DMS 273 (cell line): Measurements from ENCODE around the gene STBD1.
"Not testable (repeated sequence)": the region's sequence is repeated elsewhere in the genome, so short reads cannot be mapped to it uniquely, and the experiment has no call there.

ENCODE experiments used
- DNase-seq: peaks from one replicate; lab custom pipeline; 2025; ENCODE audit not compliant: unreplicated experiment; lab: John Stamatoyannopoulos, UW

STBD1 gene

DNA sequence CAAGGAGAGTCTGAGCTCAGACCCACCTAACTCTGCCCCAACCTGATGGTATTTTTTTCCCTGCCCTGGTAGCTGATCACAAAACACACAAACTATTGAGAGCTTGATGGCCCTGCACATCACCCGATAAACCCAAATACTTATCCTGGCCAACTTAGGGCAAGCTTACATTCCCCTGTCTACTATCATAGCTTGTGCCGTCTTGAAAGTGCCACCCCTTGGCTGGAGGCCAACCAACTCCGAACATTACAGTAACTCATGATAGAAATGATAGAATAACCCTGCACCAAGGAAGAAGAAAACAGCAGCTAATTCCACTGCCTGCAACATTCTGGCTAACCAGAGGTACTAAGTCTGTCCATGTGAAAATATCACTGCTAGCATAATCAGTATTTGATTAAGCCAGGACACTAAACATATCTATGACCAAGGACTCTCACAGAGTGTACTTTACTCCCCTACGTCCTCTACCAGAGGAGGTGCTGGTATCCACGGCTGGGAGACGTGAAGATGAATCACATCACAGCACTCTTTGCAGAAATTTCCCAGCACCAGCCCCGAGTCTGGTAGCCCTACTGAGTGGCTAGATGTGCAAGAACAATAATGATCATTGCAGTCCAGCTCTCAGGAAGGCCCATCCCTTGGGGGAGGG is 8.9 kb downstream of the STBD1 start:
- DNase-seq, result no peak

DNA sequence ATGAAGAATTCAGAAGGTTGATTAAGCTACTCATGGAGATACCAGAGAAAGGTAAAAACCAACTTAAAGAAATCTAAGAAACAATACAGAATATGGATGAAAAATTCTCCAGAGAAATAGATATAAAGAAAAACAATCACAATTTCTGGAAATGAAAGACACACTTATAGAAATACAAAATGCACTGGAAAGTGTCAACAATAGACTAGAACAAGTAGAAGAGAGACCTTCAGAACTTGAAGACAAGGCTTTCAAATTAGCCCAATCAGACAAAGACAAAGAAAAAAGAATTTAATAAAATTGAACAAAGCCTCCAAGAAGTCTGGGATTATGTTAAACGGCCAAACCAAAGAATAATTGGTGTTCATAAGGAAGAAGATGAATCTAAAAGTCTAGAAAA is 9.6 kb downstream of the STBD1 start:
- no peak for DNase-seq

DNA sequence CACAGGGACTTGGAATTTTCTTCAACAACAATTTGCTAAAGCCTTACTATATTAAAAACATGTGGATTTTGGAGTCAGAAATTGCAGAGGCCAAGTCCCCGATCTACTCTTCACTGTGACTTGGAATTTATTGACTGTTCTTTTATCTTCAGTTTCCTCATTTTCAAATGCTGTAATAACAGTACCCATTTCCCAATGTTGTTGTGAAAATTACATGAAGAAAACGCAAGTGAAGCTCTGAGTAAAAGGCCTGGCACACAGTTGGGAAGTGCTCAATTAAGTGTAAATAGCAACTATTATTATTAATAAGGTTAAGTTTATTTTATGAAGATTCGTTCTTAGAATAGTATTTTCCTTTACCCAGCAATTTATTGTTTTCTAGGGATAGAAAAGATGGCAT is 15.7 kb downstream of the STBD1 start:
- no peak for DNase-seq

DNA sequence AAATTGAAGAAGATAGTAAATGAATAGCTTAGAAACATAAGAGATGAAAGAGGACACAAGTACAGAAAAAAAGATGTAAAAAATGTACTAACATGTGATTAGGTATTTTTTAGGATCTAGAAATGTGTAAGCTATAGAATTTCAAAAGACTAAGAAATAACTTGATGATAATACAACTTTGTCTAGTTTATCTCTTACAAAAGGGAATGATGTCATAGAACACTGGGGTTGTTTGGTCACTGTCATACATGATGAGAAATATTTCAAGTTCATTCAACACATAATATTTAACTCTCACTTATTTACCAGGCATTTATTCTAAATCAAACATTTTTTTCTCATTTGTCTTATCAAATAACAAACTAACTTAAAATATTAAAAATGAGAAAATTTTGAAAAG is 18.5 kb downstream of the STBD1 start:
- no peak for DNase-seq

DNA sequence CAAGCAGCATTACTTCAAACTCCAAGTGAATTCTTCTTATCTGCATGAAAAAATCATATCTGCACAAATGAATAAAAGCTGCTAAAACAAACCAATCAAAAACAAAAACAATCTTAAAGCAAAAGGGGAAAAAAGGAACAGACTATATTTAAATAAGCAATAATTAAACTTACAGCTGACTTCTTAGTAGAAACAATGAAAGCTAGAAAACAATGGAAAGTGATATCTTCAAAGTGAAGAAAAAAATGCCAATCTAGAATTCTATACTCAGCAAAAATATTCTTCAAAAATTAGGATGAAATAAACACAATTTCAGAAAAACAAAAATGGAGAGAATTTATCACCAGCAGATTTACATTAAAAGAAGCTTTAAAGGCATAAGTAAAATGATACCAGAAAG is 20.0 kb downstream of the STBD1 start:
- no peak for DNase-seq

DNA sequence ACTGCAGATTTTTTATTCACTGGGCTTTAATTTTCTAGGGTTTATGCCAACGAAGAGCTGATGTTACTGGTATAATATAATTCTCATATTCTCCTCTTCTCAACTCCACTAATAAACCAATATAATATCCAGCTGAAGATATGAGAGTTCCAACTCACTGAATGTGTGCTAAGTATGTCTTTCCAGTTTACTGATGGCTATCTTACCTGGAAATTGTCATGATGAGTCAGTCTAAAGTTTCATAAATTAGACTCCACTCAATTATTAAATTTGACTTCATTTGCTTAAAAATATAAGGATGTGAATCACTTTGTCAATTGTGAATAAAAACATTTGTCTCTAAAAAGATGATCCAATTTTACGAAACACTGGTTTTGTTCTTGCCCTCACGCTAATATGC is 28.4 kb downstream of the STBD1 start:
- no peak for DNase-seq

DNA sequence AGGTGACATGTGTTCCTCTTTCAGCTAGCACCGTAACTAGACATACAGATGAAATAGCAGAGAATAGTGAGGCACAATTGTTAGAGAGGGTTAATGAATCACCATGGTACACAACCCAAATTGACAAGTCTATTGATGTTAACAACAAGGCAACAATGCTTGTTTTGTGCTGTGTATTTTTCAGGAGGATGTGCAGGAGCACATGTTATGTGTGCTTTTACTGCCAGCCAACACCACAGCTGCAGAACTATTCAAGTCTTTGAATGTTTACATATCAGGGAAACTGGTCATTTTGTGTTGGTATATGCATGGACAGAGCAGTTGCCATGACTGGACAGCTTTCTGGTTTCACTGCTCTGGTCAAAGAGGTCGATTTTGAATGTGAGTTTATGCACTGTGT is 32.8 kb downstream of the STBD1 start:
- DNase-seq, result no peak

DNA sequence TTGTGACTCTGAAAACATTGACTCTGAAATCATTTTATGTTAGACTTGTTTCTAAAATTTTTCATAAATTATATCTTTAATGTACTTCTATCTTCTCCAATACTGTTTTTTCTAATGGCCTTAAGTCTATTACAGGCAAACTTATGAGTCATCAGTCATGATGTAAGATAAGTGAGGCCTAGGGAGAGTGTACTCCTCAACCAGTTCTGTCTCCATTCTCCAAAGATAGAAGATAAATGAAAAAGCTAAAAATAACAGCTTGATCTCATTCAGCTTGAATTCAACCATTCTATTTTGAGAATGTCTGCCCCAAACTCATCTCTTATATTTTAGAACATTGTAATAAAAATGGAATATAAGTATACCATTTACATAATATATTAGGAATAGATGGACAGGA is 34.5 kb downstream of the STBD1 start:
- no peak for DNase-seq

DNA sequence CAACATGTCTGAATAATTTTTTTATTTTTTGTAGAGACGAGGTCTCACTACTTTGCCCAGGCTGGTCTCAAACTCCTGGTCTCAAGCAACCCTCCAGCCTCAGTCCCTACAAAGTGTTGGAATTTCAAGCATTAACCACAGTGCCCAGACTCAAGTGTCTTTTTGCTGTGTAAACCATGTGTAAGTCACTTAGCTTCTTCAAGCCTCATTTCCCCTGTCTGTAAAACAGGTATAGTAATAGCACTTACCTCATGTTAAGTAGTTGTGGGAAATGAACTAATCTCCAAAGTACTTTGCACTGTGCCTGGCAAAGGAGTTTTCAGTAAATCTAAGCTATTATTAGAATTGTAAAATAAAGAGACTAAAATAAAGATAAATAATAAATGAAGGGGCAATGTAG is 35.7 kb downstream of the STBD1 start:
- DNase-seq, result no peak

DNA sequence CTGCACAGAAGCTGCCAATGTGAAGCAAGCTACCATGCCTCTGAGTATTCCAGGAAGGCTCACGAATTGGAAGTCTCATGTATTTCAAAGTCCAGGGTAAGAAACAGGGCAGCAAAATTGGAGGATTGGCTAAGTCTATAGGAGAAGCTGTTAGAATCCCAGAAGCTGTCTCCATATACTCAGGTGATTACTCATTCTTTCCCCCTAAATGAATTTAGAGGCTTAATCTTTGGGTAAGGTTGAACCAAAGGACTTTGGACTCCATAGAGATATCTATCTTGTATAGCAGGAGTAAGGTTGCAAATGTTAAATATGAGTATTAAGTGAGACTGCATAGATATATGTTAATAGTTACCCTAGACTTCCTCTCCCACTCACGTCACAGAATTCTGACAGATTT is 36.3 kb downstream of the STBD1 start:
- no peak for DNase-seq

DNA sequence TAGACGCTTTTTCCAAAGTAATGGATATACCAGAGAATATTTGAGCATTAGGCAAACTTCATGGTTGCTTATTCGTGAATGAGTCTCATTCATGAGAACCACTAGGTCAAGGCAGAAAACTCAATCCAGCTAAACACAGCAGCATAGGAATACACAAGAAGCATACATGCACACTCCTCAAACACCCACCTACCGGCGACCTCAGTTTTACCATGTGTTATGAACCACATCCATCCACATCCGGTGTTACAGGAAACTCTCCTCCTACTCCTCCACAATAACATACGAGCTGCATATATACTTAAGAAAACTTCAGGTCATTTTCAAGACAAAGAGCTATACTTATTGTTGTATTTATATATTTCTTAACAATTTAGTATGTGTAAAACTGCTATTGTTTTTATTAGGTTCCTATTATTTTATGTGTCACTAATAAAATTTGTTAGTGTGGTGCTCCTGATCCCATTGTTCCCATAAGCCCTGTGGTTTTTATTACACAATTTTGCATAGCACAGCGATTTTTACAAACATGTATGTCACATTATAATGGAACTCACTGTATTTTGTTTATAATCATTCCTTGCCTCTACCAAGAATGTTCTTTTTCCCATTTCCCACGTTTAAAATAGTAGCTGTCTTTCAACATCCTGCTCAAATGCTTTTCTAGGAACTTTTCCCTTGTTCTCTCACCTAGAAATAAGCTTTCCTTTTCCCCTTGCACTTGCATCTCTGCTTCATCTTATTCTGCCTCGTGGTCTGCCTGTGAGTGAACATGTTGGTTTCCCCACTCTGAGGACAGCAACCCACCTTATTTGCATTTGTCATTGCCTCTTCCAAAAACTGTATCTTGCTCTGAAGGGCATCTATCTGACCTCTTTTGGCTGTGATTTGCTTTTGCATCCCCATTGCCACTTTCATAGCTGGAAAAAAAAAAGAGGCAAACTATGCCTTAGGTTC is 48.3 kb downstream of the STBD1 start:
- DNase-seq, result no peak

DNA sequence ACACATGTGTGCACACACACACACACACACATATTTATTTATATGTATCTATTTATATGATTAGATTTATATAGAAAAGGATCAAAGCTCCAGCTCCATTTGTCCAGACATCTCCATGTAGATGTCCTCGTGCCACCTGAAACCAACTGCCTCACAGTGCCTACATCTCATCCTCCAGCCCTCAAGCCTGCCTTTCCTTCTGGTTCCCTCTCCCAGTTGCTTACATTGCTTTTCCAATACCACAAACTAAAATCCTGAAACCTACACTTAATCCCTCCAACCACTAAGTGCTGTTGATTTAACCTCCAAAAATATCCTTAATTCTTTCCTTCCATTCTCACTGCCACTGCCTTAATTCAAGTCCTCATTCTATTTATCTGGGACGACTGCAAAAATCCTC is 51.4 kb downstream of the STBD1 start:
- DNase-seq, result no peak

DNA sequence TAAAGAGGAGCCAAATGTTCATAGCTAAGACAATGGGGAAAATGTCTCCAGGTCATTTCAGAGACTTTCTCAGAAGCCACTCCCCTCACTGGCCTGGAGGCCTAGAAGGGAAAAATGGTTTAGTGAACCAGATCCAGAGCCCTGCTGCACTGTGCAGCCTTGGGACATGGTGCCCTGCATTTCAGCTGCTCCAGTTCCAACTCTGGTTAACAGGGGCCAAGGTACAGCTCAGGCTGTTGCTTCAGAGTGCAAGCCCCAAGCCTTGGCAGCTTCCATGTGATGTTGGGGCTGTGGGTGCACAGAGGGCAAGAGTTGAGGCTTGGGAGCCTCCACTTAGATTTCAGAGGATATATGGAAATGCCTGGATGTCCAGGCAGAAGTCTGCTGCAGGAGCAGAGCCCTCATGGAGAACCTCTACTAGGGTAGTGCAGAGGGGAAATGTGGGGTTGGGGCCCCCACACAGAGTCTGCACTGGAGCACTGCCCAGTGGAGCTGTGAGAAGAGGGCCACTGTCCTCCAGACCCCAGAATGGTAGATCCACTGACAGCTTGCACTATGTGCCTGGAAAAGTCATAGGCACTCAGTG is 53.4 kb downstream of the STBD1 start:
- DNase-seq, result not testable (repeated sequence)
